K562 (cell line): Measurements from ENCODE around the gene MPST. TPM values are rescaled to one million over a fixed set of nuclear protein-coding genes. Genes with fewer than 3 reads are reported as not detected.

ENCODE experiments used
- ATAC-seq: fragments of 200-7000 bp; cut with Tn5 transposase; 3 replicates; pipeline ENCODE4 v1.9.1; 2020; ENCODE audit warnings: moderate library complexity
- BruUV-seq: library from RNA; stranded (reverse); fragments of 400-500 nt; replicated peaks from 2 replicates; lab custom pipeline; 2021; lab: Mats Ljungman, UMichigan
- CTCF ChIA-PET: fragments of 300-600 bp; formaldehyde crosslinking; extraction: SDS; loops from one replicate; lab custom pipeline; 2021; ENCODE audit warnings: low intra/inter-chr PET ratio; lab: Yijun Ruan, JAX
- POLR2A ChIA-PET: fragments of 300-600, 350-650 bp; sonication (Branson Sonifier 250); formaldehyde crosslinking; extraction: SDS; loops from one replicate; lab custom pipeline; 2021; ENCODE audit warnings: antibody characterized with exemption, inconsistent platforms; lab: Yijun Ruan, JAX
- DNase-seq, 4 experiments: peaks; one replicate each; pipeline versions ENCODE4 v3.0.0 to v3.0.0-alpha.2; 2011 to 2018; ENCODE audit warnings: low spot score in 3 of 4, mixed read lengths in 3 of 4; ENCODE audit errors: extremely low read depth in 1 of 4
- FAIRE-seq: peaks from 2 replicates; lab custom pipeline; 2011; peaks lifted over from hg19 to GRCh38; lab: Jason Lieb, UNC
- H2AFZ ChIP-seq: 2 replicates; pipeline ENCODE4 v1.6.0; 2011; ENCODE audit warnings: low read depth, low read length, control low read depth, inconsistent platforms
- H3K27ac ChIP-seq: fragments of 200-600 bp; 3 replicates; pipeline ENCODE4 v1.8.0; 2011; ENCODE audit warnings: low read depth, mild to moderate bottlenecking, control low read depth, inconsistent platforms, low read length, moderate library complexity, mixed read lengths; ENCODE audit errors: extremely low read depth
- H3K27me3 ChIP-seq, 2 experiments: fragments of 300-600 bp in 1 of 2; 2 replicates in 1 of 2; 3 replicates in 1 of 2; pipeline versions ENCODE4 v1.6.0 to v1.8.0; 2011; ENCODE audit warnings: inconsistent platforms in 2 of 2, low read length in 2 of 2, mild to moderate bottlenecking in 1 of 2, mixed read lengths in 1 of 2, moderate library complexity in 1 of 2; ENCODE audit not compliant: control insufficient read depth in 2 of 2, insufficient read depth in 2 of 2
- H3K36me3 ChIP-seq: fragments of 300-600 bp; 3 replicates; pipeline ENCODE4 v1.8.0; 2011; ENCODE audit warnings: mild to moderate bottlenecking, low read length, inconsistent platforms; ENCODE audit not compliant: control insufficient read depth, insufficient read depth
- H3K4me1 ChIP-seq, 2 experiments: fragments of 200-600 bp in 1 of 2; replicated peaks in 1 of 2; 2 replicates in 1 of 2; 3 replicates in 1 of 2; pipeline versions ENCODE4 v1.5.1 to v1.8.0; 2011; ENCODE audit warnings: inconsistent platforms in 2 of 2, low read length in 2 of 2, mild to moderate bottlenecking in 1 of 2, mixed read lengths in 1 of 2, moderate library complexity in 1 of 2; ENCODE audit not compliant: control insufficient read depth in 2 of 2, insufficient read depth in 2 of 2
- H3K4me2 ChIP-seq: 2 replicates; pipeline ENCODE4 v1.6.1; 2011; ENCODE audit warnings: low read length, control low read depth, inconsistent platforms, mixed read lengths; ENCODE audit not compliant: insufficient read depth
- H3K4me3 ChIP-seq: fragments of 200-600 bp; sonication (generic), shearing (Covaris generic); 2 replicates; pipeline ENCODE4 v1.5.1; 2016; ENCODE audit warnings: control low read depth, inconsistent platforms
- H3K79me2 ChIP-seq: fragments of 200-600 bp; 3 replicates; pipeline ENCODE4 v1.8.0; 2011; ENCODE audit warnings: low read length, inconsistent platforms; ENCODE audit not compliant: control insufficient read depth, insufficient read depth
- H3K9ac ChIP-seq, 2 experiments: 2 replicates each; pipeline versions ENCODE4 v1.6.0 to v1.6.1; 2011; ENCODE audit warnings: low read depth in 2 of 2, low read length in 2 of 2, control low read depth in 1 of 2, inconsistent platforms in 1 of 2, mild to moderate bottlenecking in 1 of 2, mixed read lengths in 1 of 2; ENCODE audit not compliant: insufficient read depth in 1 of 2
- H3K9me1 ChIP-seq: one replicate; pipeline ENCODE4 v1.6.0; 2011; ENCODE audit warnings: inconsistent platforms, mild to moderate bottlenecking, low read length, moderate library complexity; ENCODE audit not compliant: control insufficient read depth, insufficient read depth
- H3K9me3 ChIP-seq: replicated peaks from 2 replicates; pipeline ENCODE4 v1.5.1; 2011; ENCODE audit warnings: low read depth, low read length, inconsistent platforms; ENCODE audit not compliant: control insufficient read depth, insufficient read depth
- H4K20me1 ChIP-seq: replicated peaks from 2 replicates; pipeline ENCODE4 v1.6.1; 2011; ENCODE audit warnings: low read length, inconsistent platforms, mixed read lengths; ENCODE audit not compliant: control insufficient read depth, insufficient read depth
- COPS2 ChIP-seq: fragments of 450-650 bp; conservative IDR thresholded peaks from 2 replicates; pipeline ENCODE4 v1.6.1; 2016; ENCODE audit warnings: mild to moderate bottlenecking, moderate library complexity
- CSDE1 ChIP-seq, 2 experiments: fragments of 450-650 bp; IDR thresholded peaks; 2 replicates each; pipeline ENCODE4 v1.6.1; 2016; ENCODE audit warnings: mild to moderate bottlenecking in 1 of 2
- DDX20 ChIP-seq: fragments of 450-650 bp; IDR thresholded peaks from 2 replicates; pipeline ENCODE4 v1.6.1; 2016; ENCODE audit warnings: missing genetic modification characterization, low read depth, mild to moderate bottlenecking, missing compliant biosample characterization, moderate library complexity
- KLF16 ChIP-seq: IDR thresholded peaks from 2 replicates; pipeline ENCODE4 v1.6.1; 2016; ENCODE audit warnings: antibody characterized with exemption
- MCM3 ChIP-seq: fragments of 450-650 bp; IDR thresholded peaks from 2 replicates; pipeline ENCODE4 v1.6.1; 2016
- NCOA2 ChIP-seq, 2 experiments: fragments of 450-650 bp; IDR thresholded peaks; 2 replicates each; pipeline ENCODE4 v1.6.1; 2018; ENCODE audit warnings: mild to moderate bottlenecking in 2 of 2, moderate library complexity in 1 of 2; ENCODE audit not compliant: partially characterized antibody in 2 of 2
- NELFE ChIP-seq: IDR thresholded peaks from 2 replicates; pipeline ENCODE4 v1.6.1; 2011; ENCODE audit warnings: mild to moderate bottlenecking; ENCODE audit not compliant: insufficient read depth, insufficient read length
- POLR3A ChIP-seq: IDR thresholded peaks from 2 replicates; pipeline ENCODE4 v1.6.1; 2011; ENCODE audit warnings: borderline replicate concordance, mild to moderate bottlenecking, moderate library complexity; ENCODE audit not compliant: insufficient read length, insufficient read depth; ENCODE audit errors: extremely low read depth
- SMAD4 ChIP-seq: fragments of 250-450 bp; sonication (Bioruptor Pico); conservative IDR thresholded peaks from 2 replicates; pipeline ENCODE4 v1.8.0; 2021; ENCODE audit warnings: inconsistent platforms, mild to moderate bottlenecking, moderate library complexity
- SMC3 ChIP-seq: conservative IDR thresholded peaks from 2 replicates; pipeline ENCODE4 v1.6.1; 2011; ENCODE audit warnings: low read depth, low read length, improper control_type of control experiment; ENCODE audit not compliant: insufficient read depth
- TAF1 ChIP-seq: IDR thresholded peaks from 2 replicates; pipeline ENCODE4 v1.6.1; 2011; ENCODE audit warnings: mild to moderate bottlenecking, low read length, moderate library complexity; ENCODE audit not compliant: insufficient read depth, control insufficient read depth, severe bottlenecking; ENCODE audit errors: extremely low read depth
- ZBTB7A ChIP-seq: IDR thresholded peaks from 2 replicates; pipeline ENCODE4 v1.6.1; 2011; ENCODE audit warnings: low read depth, mild to moderate bottlenecking, low read length, moderate library complexity, borderline replicate concordance; ENCODE audit not compliant: control insufficient read depth
- ZNF23 ChIP-seq: fragments of 250-450 bp; sonication (Bioruptor Pico); IDR thresholded peaks from 2 replicates; pipeline ENCODE4 v1.4.0; 2020; ENCODE audit warnings: mild to moderate bottlenecking
- ZNF274 ChIP-seq: IDR thresholded peaks from 2 replicates; pipeline ENCODE4 v1.6.1; 2011; ENCODE audit warnings: low read depth, mild to moderate bottlenecking, low read length, moderate library complexity, borderline replicate concordance
- ZNF75A ChIP-seq: fragments of 450-650 bp; formaldehyde crosslinking; IDR thresholded peaks from 2 replicates; pipeline ENCODE4 v1.4.0; 2020; ENCODE audit warnings: mild to moderate bottlenecking
- ZNF76 ChIP-seq: fragments of 250-450 bp; sonication (Bioruptor Pico); IDR thresholded peaks from 2 replicates; pipeline ENCODE4 v1.4.0; 2020; ENCODE audit warnings: mild to moderate bottlenecking, moderate library complexity, borderline replicate concordance
- WGBS: fragments of 100-300 bp; shearing (Covaris generic); methylation state at CpG from one replicate; pipeline ENCODE4 v1.1.6; 2016; ENCODE audit warnings: low coverage, mixed read lengths; ENCODE audit not compliant: insufficient coverage; ENCODE audit errors: missing lambda C conversion rate; 5-methylcytosine and 5-hydroxymethylcytosine counted together
- in situ Hi-C: fragments of 300-500 bp; cut with MboI; formaldehyde crosslinking; loops from 4 replicates; pipeline ENCODE4 v1.15.0; 2018; ENCODE audit warnings: inconsistent platforms, mixed read lengths
- intact Hi-C: fragments of 100-400 bp; cut with micrococcal nuclease; formaldehyde crosslinking; loops from 2 replicates; pipeline ENCODE4 v1.14.2; 2022
- polyA plus RNA-seq, 8 experiments: library from polyadenylated mRNA; depleted of rRNA in 4 of 8; stranded (reverse) in 5 of 8; unstranded in 3 of 8; fragments of >200 nt; fragmentation: Nextera tagmentation in 2 of 8; fragmentation: Illumina TruSeq in 1 of 8; extraction: Ambion mirVana in 2 of 8; extraction: Trizol in 1 of 8; gene quantifications; 2 replicates each; pipeline versions ENCODE4 v1.2.1 to v1.2.3, GENCODE V29; 2011 to 2014; ENCODE audit warnings: inconsistent platforms in 1 of 8, missing spikeins in 1 of 8
- total RNA-seq, 7 experiments: library from RNA; depleted of rRNA in 6 of 7; stranded (reverse); fragments of >200 nt in 6 of 7; fragmentation: Illumina TruSeq in 2 of 7; extraction: Trizol in 2 of 7; gene quantifications; 2 replicates each; pipeline versions ENCODE4 v1.2.1 to v1.2.3, GENCODE V29; 2011 to 2021; ENCODE audit warnings: low replicate concordance in 1 of 7
- TF ChIP-seq, protein P1 (sequence below): fragments of 250-450 bp; sonication (Bioruptor Pico); IDR thresholded peaks from 2 replicates; pipeline ENCODE4 v1.4.0; 2020
- TF ChIP-seq, protein P2 (sequence below): fragments of 250-450 bp; sonication (Bioruptor Pico); IDR thresholded peaks from 2 replicates; pipeline ENCODE4 v1.8.0; 2022; ENCODE audit warnings: inconsistent platforms, mild to moderate bottlenecking, moderate library complexity, borderline replicate concordance
- TF ChIP-seq, protein P3 (sequence below): sonication (generic); formaldehyde crosslinking; IDR thresholded peaks from 2 replicates; pipeline ENCODE4 v1.9.0; 2022; ENCODE audit warnings: mild to moderate bottlenecking, missing genetic modification reagents
- TF ChIP-seq, protein P4 (sequence below): sonication (generic); formaldehyde crosslinking; IDR thresholded peaks from 2 replicates; pipeline ENCODE4 v1.8.0; 2022; ENCODE audit warnings: mild to moderate bottlenecking, missing genetic modification reagents

The MPST gene
- total and polyA plus RNA-seq, 9 of the 15 experiments (the other 6 are each of a cell fraction or from before 2014, with no cell fraction given) = 0.65 to 104 (median 24.3) TPM

DNA sequence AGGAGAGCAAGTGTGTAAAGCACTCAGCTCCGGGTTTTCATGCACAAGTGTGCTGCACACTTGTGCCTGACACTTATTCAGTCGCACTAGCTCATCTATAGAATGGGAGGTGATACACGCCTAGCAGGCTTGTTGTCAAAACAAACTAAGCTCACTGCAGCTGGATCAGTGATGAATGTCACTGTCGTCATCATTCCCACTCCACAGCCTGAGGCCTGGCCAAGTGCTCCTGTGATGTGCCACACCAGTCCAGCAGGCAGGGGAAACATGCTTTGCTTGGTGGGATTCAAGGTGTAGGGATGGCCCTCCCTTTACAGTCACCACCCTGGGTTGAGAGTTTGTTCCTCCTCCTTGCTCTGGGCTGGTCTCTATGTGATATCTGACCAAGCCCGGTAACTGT is 6.8 kb downstream of the MPST start (continued):
- TF ChIP-seq SMAD4 (CRISPR knock-in tag) = no peak
- no peak for TF ChIP-seq ZNF23 (CRISPR knock-in tag)
- TF ChIP-seq COPS2 = no peak
- TF ChIP-seq POLR3A = no peak

DNA sequence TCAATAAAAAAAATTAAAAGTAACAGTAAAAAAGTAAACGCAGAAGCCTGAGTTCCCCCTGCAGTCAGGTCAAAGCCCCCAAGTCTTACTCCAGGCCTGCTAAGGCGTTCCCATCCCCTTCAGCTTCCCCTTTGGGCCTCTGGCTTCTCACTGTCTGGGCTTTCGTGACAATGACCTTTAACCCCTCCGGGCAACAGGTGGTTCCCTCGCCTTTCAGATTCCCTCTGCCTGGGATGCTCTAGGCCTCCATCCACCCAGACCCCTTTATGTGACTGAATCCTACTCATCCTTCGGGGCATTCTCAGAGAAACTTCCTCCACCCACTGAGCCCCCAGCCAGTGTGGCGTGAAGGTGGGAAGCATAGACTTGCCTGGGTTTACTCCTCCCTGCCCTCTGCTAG is 8.0 kb downstream of the MPST start:
- BruUV-seq = no TSS peak
- Histone ChIP-seq H3K79me2 (peaks cover 3% of the 10 kb centered on the region), H3K4me2 (no peak overlapping the region), H3K27ac (no peak overlapping the region), H3K4me3 (no peak overlapping the region), H4K20me1 (no peaks in the 10 kb centered on the region), H3K9me3 (no peaks in the 10 kb centered on the region), H3K27me3 (no peaks in the 10 kb centered on the region), H3K4me1 (peaks cover 5 to 20% of the 10 kb centered on the region in 2 experiments; a peak in 4 of 5 replicates), H3K9ac (no peak overlapping the region), H3K9me1 (no peaks in the 10 kb centered on the region), H2AFZ (no peak overlapping the region), H3K36me3 (peaks cover 58% of the 10 kb centered on the region; the same call in 2 of the 3 replicates)
- POLR2A ChIA-PET = interaction anchor here (0.6 kb wide), 1 partner anchor 15 kb away, joined by 3 read pairs; no protein-coding TSS in a partner anchor
- intact Hi-C loops = no loop called here
- ATAC-seq = no peak
- CTCF ChIA-PET = no interaction called here
- in situ Hi-C loops = no loop called here
- 83% methylated on average over 6 of the region's 7 CpGs for WGBS
- FAIRE-seq = no peak
- DNase-seq = no peak
- TF ChIP-seq ZBTB7A (no peak), DDX20 (tag) (no peak), MCM3 (no peak), CSDE1 (IDR thresholded peaks at IDR 0.05) (no peak), SMC3 (no peak), NCOA2 (IDR thresholded peaks at IDR 0.05; ENCODE audit: partially characterized antibody in 2 of 2) (no peak), KLF16 (no peak), ZNF76 (CRISPR knock-in tag) (no peak), ZNF274 (no peak), NELFE (no peak), TAF1 (no peak), ZNF75A (CRISPR knock-in tag) (no peak)
- TF ChIP-seq, protein P1, sequence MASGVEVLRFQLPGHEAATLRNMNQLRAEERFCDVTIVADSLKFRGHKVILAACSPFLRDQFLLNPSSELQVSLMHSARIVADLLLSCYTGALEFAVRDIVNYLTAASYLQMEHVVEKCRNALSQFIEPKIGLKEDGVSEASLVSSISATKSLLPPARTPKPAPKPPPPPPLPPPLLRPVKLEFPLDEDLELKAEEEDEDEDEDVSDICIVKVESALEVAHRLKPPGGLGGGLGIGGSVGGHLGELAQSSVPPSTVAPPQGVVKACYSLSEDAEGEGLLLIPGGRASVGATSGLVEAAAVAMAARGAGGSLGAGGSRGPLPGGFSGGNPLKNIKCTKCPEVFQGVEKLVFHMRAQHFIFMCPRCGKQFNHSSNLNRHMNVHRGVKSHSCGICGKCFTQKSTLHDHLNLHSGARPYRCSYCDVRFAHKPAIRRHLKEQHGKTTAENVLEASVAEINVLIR (CRISPR knock-in tag) = no peak
- TF ChIP-seq, protein P2, sequence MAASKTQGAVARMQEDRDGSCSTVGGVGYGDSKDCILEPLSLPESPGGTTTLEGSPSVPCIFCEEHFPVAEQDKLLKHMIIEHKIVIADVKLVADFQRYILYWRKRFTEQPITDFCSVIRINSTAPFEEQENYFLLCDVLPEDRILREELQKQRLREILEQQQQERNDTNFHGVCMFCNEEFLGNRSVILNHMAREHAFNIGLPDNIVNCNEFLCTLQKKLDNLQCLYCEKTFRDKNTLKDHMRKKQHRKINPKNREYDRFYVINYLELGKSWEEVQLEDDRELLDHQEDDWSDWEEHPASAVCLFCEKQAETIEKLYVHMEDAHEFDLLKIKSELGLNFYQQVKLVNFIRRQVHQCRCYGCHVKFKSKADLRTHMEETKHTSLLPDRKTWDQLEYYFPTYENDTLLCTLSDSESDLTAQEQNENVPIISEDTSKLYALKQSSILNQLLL (CRISPR knock-in tag) = no peak
- TF ChIP-seq, protein P3, sequence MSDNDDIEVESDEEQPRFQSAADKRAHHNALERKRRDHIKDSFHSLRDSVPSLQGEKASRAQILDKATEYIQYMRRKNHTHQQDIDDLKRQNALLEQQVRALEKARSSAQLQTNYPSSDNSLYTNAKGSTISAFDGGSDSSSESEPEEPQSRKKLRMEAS = no peak
- TF ChIP-seq, protein P4, sequence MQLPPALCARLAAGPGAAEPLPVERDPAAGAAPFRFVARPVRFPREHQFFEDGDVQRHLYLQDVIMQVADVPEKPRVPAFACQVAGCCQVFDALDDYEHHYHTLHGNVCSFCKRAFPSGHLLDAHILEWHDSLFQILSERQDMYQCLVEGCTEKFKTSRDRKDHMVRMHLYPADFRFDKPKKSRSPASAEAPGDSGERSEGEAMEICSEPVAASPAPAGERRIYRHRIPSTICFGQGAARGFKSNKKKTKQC (CRISPR knock-in tag) = no peak
